Astrocyte of the hippocampus (primary cell): ENCODE results near the gene MEOX1.
A peak's percentile ranks its signal among the peaks of the same experiment; 100 is the strongest.

Experiments used
- DNase-seq: peaks from one replicate; pipeline ENCODE4 v3.0.0; 2011; ENCODE audit warnings: low read depth, low spot score

Gene MEOX1

DNA sequence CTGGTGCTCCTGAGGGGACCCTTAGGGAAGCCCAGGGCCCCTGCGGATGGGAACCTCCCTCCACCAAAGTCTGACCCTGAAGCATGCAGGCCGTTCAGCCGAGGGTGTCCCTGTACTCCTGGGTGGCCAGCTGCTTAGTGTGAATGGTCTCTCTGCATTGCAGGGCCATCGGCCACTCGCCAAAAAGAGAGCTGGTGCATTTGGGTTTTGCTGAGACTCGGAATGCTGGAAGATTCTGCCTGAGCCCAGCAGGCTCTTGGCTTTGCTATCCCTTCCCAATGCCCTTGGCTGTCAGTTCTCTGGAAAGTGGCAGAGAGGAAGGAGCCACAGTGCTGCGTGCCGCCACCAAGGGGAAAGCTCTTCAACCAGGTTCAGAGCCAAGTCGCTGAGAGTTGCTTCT lies 2.8 kb downstream of the MEOX1 start:
- no peak for DNase-seq

DNA sequence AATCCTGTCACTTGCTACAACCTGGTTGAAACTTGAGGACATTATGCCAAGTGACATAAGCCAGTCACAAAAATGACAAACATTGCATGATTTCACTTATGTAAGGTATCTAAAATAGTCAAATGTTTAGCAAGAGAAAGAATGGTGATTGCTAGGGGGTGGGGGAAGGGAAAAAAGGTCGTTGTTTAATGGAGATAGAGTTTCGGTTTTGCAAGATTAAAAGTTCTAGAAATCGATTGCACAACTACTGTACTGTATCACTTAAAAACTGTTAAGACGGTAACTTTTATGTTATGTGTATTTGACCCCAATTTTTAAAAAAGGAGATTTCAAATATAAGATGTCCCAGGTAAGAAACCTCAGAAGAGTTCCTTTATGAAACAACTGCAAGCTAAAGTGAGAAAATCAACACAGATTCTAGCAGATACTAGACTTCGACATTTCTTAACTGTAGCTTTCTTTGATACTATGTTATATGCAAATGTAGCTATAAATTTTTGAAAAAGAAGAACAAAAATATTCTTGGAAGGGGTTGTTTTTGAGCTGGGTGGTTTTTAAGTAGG lies 5.9 kb downstream of the MEOX1 start:
- DNase-seq: no peak

DNA sequence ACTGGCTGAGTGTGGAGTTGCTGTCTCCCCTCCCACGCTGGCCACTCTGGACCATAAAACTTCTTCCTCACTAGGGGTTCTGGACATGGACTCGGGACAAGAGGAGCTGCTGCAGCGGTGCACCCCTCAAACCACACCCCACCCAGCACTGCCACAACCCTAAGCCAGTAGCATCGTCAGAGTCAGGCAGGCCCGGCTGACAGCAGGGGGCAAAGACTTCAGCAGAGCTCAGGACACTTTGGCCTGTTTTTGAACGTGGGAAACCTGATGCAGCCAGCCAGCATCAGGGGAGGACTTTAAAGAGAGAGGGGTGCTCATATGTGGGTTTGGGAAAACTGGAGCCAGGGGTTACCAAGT lies 9.6 kb downstream of the MEOX1 start:
- no peak for DNase-seq

DNA sequence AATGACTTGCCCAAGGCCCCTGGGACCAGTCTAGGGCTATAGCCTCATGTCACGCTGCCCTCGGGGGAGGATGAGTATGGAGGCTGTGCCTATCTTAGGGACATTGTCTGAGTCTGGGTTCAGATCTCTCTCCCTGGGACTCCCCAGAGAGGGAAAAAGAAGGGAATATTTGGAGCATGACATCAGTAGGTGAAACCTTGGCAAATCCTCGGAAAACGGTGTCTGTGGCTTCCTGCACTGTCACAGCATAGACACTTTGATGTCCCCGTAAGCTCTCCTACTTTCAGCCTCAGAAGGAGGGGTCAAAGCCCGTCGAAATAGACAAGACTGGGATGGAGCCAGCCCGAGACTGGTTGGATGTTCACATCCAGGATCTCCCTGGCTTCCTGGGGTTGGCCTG lies 11.3 kb downstream of the MEOX1 start:
- no peak for DNase-seq

DNA sequence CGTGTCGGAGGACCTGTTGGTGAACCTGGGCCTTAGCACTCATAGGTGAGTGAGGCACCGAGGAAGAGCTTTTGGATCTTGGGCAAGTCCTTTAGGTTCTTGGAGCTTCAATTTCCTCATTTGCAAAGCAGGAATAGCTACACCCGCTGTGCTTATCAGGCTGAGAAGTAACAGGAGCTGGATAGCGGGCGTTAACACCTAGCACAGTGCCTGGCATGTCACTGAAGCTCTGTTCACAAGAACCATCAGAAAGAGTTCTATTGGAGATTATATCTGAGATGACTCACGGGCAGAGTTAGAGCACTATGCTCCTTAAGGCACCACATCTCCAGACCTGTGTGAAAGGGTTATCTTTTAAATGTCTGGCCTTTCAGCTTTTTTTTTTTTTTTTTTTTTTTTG lies 12.8 kb downstream of the MEOX1 start:
- DNase-seq: no peak

DNA sequence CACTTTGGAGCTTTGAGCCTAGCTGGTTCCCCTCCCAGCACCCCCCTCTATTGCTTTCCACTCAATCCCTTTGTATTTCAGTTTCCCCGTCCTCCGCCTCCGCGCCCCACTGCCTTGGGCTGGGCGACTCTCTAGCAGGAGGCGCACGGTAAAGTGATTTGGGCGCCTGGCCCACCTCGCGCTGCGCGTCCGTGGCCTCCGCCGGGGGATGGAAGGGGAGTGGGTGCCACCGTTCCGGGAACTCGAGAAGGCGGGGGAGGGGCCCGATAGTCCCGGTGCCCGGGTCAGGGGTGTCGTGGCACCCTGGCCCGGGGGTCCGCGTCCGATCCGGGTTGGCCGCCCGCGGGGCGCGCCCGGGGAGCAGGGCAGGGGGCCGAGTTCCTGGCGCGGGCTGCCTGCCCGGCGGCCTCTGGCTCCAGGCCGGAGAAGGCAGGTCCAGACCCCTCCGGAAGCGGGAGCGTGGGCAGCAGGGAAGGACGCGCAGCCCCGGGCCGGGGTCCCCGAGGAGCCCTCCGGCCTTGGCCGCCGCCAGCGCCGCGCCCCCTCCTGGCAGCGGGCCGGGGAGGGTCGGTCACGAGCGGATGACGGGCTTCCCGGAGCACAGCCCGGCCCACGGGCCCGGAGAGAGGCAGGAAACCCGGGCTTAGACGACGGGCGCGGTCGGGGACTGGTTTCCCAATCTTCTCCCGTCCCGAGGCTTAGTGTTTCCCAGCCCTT lies 15.8 kb downstream of the MEOX1 start:
- peak; percentile 60 for DNase-seq

DNA sequence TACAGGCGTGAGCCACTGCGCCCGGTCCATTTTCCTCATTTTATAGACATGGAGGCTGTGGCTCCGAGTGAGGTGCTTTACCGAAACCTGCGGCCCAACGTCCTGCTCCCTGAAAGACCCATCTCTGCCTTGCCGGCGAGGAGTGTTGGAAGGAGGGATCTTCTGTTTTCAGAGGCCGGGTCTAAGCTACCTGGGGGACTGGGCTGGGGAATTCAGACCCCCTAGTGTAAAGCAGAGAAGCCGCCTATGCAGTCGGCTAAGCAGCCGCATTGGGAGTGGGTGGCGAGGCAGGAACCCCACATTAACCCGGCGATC lies 16.3 kb downstream of the MEOX1 start:
- DNase-seq: no peak

DNA sequence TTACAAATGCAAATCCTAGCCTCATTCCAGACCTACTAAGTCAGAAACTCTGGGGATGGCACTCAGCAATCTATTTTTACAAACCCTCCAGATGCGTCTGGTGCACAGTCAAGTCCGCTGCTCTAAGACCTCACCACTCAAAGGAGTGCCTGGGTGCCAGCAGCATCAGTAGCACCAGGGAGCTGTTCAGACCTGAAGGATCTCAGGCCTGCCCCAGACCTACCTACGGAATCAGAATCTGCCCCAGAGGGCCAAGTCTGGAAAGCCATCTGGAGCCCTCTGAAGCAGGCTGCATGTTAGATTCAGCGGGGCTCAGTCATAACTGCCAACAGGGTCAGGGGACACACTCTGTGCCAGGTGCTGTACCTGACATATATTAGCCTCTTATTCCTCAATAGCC lies 17.6 kb downstream of the MEOX1 start:
- DNase-seq: no peak

DNA sequence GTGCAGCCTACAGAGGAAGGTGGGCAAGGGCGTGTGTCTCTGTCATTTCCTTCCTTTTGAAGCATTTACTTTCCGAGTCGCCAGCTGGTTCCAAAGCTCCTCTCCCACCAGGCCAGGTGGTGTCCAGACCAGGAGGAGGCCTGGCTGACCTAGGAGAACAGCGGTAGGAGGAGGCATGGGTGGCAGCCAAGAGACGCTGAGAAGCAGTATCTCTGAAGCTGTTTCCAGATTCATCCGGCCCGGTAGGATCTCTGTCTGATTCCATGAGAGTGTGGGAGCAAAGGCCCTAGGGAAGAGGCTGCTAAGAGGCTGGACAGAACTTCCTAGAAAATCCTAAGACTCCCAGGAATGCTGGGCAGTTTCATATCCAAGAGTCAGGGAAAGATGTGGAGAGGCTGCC lies 20.3 kb downstream of the MEOX1 start:
- no peak for DNase-seq

DNA sequence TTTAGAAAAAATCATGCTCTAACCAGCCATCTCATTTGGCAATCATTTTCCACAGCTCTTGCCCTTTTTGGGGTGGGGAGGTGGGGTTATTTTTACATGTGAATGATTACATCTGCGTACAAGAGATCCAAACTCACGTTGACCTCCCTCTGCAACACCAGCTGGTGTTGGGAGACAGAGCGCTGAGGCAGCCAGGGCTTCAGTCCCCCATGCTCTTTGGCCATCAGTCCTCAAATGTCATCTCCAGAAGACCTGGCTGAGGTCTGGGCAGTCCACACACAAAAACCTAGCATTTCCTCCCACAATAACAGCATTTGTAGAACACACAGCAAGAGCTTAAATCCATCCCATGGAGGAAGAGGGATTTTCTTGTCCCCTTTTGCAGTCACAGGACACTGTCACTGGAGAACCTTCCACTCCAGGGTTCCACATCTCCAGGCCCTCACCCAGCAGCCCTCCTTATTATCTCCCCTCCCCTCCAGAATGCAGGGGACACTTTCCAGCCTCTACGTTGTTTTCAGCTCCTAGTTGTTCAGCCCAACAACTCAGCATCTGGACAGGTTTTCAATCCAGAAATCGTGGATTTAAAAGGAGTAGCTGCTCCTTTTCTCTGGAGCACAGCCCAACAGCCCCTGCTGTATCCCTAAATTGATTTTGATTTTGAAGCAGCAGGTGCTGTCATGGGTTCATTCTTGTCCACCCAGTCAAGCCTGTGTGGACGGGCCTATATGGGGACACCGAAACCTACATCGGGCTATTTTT lies 21.1 kb downstream of the MEOX1 start:
- DNase-seq: no peak

DNA sequence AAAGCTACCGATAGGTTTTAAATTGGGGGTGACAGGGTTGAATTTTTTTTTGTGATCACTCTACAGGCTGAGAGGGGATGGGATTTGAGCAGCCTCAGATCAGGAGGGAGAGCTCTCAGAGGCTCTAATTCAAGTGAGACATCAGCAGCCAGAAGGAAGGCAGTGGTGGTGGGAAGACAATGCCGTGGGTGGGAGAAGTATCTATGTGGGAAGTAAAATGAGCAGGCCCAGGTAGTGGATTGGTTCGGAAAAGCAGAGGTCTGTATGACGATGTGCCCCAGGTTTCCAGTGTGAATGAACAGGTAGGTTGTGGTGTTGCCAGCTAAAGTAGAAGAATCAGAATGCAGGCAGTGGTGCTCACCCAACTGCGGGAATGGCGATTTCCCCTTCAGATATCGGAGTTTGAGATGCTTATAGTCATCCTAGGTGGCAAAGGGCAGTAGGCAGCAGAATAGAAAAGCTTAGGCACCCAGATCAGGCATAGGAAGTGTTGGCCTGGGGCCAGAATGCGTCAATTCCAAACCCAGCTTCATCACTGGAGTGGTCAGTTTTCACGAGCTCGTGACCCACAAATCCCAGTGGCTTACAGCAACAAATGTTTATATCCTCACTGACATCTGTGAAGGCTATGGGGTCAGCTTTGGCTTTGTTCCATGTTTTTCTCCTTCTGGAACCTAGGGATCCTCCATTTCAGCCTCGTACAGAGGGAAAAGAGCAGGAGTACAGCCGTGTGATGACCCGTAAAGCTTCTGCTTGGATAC lies 24.0 kb downstream of the MEOX1 start:
- DNase-seq: no peak

DNA sequence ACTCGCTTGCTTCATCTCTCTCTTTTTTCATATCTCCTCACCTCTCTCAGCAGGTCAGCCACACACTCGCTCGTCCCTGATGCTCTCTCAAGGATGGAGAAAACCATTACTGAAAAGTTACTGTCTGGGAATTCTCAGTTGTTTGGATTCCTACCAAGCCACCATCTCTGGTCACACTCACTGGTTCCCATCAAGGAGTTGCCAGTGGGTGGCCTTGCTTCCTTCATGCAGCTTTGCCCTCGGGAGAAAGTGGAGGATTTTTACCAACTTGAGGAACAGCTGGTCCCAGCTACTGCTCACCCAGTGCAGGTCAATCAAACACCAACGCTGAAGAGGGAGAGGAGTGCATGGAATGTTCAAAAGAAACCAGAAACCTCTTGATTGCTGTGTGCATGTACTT lies 25.3 kb downstream of the MEOX1 start:
- no peak for DNase-seq

DNA sequence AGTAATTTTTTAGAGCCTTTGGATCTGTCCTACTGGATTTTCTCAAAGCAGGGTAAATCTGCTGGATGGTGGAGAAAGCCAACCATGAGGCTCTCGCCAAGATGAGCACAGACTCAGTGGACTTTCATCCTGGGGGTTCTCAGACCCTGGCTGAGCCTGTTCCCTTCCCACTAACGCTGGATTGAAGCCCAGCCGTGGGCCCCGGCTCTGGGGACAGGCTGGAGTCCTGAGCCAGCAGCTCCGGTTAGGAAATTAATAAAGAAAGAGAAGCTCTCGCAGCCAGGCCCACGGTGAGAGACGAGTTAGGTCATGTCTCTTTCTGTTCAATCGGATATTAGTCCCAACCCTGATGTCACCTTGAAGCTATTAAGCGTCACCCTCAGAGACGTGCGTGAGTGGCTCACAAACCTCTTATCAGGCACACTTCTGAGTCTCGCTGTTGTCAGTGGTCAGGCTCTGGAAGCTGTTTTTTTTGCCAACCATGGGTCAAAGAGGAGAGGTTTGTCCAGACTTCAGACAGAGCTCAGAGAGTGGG lies 27.1 kb downstream of the MEOX1 start:
- DNase-seq: no peak

DNA sequence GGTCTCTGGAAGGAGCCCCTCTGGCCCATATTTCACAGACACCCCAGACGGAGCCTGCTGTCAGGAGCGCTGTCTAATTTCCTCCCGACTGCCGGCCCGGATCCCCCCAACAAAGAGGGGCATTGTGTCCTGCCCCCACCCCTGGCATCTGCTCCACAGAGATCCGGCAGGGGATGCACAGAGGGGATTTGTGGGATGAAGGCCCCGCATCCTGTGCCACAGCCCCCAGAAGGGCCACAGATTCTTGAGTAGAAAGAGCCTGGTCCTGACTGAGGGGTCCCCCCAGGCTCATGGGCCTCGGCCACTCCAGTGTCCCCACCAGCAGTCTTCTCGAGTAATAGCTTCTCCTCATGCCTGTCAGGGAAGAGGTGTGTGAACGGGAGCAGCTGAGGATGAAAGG lies 29.5 kb downstream of the MEOX1 start:
- DNase-seq: no peak

DNA sequence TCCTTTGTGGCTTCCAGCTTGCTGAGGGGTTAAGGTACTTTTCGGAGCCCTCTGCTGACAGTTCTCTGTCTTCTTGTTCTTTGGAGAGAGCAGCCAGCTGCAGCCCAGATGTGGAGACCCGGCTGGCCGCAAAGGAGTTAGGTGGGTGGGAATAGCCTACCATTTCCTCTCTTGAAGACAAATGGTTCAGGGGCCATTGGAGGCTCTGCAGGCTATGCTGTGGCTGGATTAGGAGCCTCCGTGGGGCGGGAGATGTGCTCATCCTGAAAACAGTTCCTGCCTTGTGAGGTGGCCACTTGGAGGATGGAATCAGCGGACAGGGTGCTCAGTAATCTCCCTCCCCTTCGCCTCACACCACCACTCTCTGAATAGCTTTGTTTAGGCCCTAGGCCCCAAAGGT lies 30.3 kb downstream of the MEOX1 start:
- no peak for DNase-seq

DNA sequence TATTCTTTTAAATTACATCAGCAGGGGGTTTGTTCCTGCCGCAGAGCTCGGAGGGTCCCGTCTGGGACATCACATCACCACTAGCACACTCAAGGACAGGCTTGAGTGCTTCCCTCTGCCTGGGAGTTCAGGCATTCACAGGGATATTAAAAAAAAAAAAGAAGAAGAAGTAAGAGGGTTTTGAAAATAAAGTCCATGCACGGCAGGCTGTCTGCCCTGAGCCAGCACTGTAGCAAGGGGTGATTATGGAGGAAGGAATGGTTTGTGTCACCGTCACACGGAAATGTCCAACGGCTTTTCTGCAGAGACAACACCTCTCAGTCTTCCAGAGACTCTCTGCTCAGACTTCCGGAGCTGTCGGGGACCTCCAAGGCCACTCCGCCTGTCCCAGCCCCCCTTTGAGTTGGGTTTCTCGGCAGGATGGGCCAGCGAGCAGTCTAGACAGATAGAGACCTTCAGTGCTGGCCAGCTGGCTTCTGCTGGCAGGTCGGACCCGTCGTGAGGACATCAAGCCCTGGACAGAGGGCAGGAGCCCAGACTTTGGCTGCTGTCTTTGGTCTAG lies 33.6 kb downstream of the MEOX1 start:
- DNase-seq: no peak

DNA sequence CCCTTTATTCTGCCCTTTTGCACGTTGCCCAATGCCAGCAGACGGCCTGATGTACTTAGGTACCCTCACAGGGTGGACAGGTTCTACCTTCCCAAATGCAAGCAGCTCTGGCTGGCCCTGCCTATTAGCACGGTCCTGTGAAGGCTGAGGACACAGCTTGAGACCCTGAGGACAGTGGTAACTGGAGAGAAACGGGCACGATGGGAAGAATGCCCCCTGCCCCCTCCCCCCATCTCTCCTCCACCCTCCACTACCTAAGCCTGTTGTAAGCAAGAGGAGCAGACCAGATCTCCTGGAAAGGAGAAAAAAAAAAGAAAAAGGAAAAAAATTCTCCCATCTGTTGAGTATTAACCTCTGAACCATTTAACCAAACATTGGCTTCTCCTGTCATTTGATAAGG lies 34.1 kb downstream of the MEOX1 start:
- no peak for DNase-seq

DNA sequence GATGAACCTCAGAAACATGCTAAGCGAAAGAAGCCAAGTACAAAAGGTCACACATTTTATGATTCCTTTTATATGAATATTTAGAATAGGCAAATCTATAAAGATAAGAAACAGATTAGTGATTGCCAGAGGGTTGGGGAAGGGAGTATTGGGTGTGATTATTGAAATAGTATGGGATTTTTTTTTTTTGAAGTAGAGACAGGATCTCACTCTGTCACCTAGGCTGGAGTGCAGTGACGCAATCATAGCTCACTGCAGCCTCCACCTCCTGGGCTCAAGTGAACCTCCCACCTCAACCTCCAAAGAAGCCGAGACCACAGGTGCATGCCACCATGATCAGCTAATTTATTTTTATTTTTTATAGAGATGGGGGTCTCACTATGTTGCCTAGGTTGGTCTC lies 35.7 kb downstream of the MEOX1 start:
- no peak for DNase-seq

DNA sequence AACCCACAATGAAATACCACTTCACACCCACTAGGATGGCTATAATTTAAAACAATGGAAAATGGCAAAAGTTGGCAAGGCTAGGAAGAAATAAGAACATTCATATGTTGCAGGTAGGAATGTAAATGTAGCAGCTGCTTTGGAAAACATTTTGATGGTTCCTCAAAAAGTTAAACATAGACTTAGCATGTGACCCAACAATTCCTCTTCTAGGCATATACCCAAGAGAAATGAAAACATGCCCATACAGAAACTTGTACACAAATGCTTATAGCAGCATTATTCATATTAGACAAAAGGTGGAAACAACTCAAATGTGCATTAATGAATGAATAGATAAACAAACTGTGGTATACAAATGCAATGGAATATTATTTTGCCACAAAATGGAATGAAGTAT lies 36.1 kb downstream of the MEOX1 start:
- DNase-seq: no peak

DNA sequence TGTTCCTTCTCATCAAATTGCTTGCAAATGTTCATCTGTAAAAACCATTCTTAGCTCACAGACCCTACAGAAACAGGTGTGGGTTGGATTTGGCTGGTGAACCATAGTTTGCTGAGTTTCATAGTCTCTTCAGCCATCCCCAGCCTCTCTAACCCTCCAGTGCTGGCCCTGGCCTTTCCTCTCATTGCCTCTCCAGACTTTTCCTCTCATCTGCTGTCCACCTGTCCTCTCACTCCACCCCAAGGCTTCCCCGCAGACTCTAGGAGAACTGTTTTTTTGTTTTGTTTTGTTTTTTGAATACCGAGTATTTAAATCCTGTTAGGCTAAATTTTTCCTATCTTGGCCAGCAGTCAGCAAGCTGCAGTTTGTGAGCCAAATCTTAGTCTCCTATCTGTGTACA lies 41.1 kb downstream of the MEOX1 start:
- no peak for DNase-seq

DNA sequence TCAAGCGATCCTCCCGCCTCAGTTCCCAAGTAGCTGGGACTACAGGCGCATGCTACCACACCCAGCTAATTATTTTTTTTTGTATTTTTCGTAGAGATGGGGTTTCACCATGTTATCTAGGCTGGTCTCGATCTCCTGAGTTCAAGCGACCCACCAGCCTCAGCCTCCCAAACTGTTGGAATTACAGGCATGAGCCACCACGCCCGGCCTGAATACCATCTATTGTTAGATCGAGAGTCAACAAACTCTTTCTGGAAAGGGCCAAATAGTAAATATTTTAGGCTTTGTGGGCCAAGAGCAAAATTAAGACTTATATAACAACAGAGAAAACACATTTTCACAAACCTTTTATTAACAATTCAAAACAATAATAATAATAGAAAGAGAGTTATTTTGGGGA lies 41.6 kb downstream of the MEOX1 start:
- no peak for DNase-seq

DNA sequence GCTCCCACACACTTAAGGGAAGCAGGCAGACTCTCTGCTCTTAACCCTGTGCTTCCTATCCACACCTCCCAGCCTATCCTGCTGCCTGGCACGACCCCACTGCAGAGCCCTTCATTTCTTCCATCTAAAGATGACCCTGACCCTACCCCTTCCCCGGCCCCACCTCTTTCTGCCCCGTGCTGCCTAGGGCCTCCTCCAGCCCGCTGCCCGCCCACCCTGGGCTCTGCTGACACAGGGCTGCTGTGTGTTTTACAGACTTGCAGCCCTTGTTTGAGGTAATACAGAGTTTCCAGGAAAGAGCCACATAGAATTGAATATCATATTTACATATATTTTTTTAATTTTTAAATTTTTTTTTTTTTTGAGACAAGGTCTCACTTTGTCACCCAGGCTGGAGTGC lies 42.0 kb downstream of the MEOX1 start:
- no peak for DNase-seq
